GM19452 (cell line): ENCODE data around the gene FBLIM1.

Experiments
- ATAC-seq: cut with Tn5 transposase; IDR thresholded peaks from one replicate; pipeline ENCODE4 v1.9.1; 2021; ENCODE audit not compliant: unreplicated experiment

FBLIM1 gene

DNA sequence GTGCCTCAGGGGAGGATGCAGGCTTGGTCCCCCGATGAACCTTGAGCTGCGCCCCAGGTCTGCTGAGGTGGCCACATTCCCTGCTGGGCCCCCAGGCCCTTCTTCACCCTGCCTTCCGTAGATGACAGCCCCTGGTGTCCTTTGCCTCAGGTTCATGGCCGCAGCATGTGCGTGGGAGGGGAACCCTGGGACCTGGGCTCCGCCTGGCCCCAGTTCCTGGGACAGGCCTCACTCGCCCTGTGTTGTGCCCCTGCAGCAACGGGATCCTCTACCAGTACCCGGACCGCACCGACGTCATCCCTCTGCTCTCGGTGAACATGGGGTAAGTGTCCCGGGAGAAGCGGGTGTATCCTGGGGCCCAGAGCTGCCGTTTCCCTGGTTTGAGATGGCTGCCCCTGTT, 27.7 kb upstream of the FBLIM1 start:
- no peak for ATAC-seq

GRCh38 chr1:15731735-15732685, 26.6 kb upstream of the FBLIM1 start:
- ATAC-seq, result no peak

DNA sequence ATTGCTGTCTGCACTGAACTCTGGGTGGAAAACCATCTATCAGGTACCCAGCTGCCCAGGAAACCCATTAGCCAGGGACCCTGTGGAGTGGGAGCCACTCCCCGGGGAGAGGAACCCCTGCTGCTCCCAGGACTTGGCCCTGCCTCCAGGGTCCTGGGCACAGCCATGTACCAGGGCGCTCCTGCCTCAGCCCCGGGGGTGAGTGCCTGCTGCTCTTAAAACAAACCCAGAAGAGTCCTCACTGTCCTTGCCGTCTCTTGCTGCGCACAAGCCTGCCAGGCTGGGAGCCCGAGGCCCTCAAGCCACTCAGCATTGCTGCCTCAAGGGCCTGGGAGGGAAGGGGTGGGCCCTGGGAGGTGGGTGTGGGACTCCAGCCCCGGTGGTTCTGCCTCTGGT, 25.9 kb upstream of the FBLIM1 start:
- no peak for ATAC-seq

DNA sequence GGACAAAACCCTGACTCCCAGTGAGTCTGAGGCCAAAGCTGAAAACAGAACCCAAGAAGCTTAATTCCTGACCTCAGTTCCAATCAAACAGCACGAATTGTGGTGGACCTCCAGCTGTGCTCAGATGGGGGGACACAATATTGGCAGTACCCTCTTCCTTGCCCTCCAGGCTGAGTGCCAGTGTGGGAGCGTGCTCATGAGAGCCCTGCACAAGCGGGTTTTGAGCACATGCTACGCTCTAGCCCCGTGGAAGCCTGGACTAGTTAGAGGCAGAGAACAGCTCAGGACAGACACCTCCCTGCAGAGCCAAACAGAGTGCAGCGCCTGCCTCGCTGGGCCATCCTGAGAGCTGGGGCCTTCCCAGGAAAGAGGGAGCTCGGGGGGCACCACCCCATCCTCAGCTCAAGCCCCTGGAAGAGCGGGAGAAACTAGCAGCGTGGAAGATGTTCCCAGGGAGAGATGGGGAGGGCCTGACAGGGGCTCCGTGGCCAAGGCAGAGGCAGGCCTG, 25.3 kb upstream of the FBLIM1 start:
- ATAC-seq, result no peak

DNA sequence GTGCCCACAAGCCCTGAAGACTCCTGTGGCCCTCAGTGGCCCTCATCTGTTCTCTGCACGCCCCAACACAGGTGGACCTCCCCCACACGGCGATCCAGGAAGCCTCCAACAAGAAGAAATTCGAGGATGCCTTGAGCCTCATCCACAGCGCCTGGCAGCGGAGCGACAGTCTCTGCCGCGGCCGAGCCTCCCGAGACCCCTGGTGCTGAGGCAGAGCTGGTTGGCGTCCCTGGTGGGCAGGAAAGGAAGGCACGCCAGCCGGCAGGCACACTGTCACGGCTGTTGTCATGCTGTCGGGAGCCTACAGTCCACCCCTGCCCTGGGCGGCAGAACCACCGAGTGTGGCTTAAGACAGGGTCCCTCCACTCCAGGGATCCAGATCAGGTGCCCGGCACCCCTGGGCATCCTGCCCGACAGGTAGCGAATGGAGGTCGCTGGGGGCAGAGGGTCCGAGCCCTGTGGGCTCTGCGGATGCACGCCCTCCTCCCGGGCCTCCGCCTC, 24.8 kb upstream of the FBLIM1 start:
- no peak for ATAC-seq

DNA sequence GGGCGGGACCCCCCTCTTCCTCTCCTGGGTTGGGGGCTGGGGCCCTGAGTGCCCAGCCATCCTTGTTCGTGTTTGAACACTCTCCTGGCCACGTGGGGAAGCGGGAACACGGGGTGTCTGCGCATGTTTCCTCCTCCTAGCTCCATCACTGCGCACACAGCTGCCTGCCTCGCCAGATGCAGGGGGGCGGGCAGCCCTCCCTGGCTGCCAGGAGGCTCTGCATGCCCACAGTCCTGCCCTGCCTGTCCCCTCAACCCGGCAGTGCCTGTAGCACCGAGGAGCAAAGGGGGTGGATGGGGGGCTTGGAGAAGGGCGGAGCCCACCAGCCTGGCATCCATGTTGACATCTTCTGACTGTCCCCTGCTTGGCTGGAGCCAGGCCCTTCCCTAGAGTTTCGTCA, 24.3 kb upstream of the FBLIM1 start:
- no peak for ATAC-seq

- ATAC-seq, result no peak
Observed at GRCh38 chr1:15734901-15735300, 23.7 kb upstream of the FBLIM1 start.

DNA sequence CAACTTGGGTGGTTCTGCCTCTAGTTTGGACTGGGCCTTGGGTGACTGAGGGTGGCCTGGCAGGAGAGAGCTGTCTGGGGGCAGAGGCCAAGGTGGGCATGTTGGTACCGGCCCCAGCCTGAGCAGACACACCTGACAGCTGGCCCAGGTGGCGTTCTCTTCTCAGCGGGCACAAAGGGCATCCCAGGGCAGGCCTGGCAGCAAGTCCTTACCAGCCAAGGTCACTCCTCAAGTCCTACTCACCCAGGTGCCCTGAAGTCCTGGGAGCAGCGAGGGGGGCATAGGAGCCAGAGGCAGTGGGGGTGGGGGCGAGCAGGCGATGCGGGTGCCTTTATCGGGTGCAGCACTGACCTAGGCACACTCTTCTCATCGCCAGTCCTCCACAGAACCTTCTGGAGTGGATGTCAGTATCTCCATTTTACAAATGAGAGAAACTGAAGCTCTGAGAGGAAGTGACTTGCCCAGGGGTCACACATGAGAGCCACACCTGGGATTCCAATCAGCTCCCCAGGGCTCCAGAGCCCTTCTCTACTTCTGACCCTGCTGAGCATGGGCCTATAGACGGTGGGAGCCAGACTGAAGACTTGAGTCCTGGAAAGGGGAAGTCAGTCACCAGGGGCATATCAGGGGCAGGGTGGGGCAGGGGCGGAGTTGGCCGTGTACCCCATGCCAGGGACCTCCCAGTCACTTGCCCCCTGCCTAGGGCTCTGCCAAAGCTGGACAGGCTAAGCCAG, 23.1 kb upstream of the FBLIM1 start:
- no peak for ATAC-seq

DNA sequence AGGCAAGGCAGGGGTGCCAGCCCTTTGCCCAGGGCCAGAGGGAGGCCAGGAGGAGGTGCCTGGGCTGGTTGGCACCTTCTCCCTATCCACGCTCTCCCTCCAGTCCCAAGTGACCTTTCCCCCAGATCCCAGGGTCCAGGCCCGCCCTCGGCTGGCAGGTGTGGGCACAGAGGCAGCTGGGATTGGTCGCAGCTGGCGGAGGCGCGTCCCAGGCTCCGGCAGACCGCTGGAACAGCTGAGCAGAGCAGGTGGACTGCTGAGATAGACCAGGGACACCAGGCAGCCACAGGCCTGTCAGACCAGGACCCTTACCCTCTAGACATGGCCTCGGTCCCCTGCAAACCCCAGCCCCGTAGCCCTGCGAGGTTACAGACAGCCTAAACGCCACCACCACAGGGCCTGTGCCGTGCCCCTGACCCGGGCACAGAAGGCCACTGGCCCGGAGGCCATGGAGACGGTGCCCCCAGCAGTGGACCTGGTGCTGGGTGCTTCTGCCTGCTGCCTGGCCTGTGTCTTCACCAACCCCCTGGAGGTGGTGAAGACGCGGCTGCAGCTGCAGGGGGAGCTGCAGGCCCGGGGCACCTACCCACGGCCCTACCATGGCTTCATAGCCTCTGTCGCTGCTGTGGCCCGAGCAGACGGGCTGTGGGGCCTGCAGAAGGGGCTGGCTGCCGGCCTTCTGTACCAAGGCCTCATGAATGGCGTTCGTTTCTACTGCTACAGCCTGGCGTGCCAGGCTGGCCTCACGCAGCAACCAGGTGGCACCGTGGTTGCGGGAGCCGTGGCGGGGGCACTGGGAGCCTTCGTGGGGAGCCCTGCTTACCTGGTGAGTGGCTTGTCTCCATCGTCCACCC, 22.3 kb upstream of the FBLIM1 start, which contains the start of gene SLC25A34:
Gene SLC25A34, plus strand, starts transcription at position 221 of the 854 bp plus-strand sequence. Its CDS starts 228 bp downstream, at position 449.
- ATAC-seq, result no peak

DNA sequence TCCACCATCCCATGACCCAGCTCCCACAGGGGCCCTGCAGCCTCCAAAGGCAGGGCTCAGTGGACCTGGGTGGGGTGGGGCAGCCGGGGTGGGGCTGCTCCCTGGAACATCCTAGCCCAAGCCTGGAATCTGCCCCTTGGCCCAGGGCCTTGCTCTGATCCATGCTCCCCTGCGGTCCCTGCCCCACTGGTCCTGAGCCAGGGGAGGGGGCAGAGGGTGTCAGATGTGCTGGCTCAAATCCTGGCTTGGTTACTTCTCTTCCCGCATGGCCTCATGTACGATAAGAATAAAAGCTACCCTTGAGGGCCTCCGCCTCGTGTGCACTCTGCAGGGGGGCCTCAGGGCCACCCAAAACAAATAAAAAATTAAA, 21.7 kb upstream of the FBLIM1 start:
- ATAC-seq, result no peak

GRCh38 chr1:15737324-15738319, 21.0 kb upstream of the FBLIM1 start:
- no peak for ATAC-seq

- ATAC-seq, result no peak
Observed at GRCh38 chr1:15738416-15739113, 20.0 kb upstream of the FBLIM1 start.

DNA sequence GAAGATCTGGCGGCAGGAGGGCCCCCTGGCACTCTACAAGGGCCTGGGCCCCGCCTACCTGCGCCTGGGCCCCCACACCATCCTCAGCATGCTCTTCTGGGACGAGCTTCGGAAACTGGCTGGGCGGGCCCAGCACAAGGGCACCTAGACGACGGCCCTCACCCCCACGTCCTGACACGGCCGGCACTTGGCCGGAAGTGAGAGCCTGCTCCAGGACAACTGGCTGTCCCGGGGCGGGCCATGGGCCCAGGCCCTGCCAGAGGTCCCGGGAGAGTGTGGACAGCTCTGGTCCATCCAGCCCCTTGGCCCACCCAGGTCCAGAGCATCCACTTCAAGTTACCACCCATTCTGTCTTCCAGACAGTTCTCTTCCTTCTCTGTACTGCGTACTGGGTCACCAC, 19.3 kb upstream of the FBLIM1 start:
- ATAC-seq, result no peak

- no peak for ATAC-seq
Observed at GRCh38 chr1:15739745-15740144, 18.9 kb upstream of the FBLIM1 start.

DNA sequence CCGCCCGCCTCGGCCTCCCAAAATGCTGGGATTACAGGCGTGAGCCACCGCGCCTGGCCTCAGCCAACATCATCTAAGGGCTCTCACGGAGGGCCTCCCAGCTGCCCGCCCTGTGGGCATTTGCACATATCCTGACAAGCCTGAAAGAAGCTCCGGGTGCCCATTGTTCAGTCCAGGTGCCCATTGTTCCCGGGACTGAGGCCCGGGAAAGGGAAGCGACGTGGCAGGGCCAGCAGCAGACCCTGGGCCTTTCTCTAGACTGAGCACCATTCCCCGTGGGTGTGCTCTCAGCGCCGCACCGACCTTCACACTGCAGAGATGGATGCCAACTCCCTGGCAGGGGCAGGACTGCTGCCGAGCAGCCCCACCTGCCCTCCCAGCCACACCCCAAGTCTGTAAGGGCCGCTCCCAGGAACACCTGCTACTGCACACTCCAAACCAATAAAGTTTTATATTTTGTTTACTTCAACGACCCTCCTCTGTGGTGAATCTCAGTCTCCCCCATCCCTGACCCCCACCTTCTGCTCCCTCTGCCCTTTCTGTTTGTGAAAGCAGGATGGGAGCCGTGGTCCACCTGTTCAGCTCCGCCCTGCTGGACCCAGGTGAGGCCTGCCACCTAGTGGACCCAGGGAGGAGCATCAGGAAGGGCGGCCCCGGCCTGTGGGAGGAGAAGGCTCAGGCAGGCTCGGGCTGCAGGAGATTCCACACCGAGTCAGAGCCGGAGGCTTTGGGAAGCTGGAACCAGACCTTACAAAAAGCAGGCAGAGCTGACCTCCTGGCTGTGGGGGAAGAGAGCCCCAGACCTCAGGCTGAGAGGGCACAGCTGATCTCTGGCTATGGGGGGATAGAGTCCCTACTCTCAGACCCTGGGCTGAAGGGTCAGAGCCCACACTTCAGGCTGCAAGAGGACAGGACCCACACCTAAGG, 17.4 kb upstream of the FBLIM1 start:
- ATAC-seq, result no peak

DNA sequence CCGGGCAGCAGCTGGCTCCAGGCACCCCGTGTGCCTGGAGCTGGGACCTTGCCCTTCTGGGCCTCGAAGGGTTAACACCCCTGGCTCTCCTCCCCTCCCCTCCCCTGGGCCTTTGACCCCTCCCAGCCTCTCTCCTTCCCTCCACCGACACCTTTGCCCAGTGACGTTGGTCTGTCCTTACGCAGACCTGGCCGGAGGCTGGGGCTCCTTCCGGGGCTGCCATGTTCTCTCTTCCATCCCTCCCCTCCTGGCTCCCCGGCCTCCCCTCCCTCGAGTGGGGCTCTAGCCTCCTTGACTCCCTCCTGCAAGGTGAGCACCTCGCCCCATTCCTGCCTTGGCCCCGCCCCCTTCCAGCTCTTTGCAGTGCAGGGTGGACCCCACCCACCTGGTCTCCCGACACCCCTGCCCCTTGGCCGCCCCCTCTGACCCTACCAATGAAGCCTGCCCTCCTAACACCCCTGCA, 16.2 kb upstream of the FBLIM1 start, which contains the start of gene TMEM82:
Gene TMEM82, plus strand, starts transcription at position 161 of the 463 bp plus-strand sequence. Its CDS starts 61 bp downstream, at position 222.
- no peak for ATAC-seq

- no peak for ATAC-seq
Observed at GRCh38 chr1:15744122-15744679, 14.4 kb upstream of the FBLIM1 start.
